Activated CD8-positive, alpha-beta memory T cell treated with anti-CD3 and anti-CD28 coated beads for 36 hours (primary cell): ENCODE results near the gene CAB39. TPM values are rescaled to one million over a fixed set of nuclear protein-coding genes. Genes with fewer than 3 reads are reported as not detected.
"Not testable (repeated sequence)": the region's sequence is repeated elsewhere in the genome, so short reads cannot be mapped to it uniquely, and the experiment has no call there.

Experiments used
- CTCF ChIA-PET: fragments of 350-600 bp; sonication (Branson Sonifier 250); formaldehyde crosslinking; loops from one replicate; lab custom pipeline; 2021; ENCODE audit warnings: antibody characterized with exemption; lab: Charles Lee
- POLR2A ChIA-PET: fragments of 350-600 bp; sonication (Branson Sonifier 250); formaldehyde crosslinking; loops from one replicate; lab custom pipeline; 2021; ENCODE audit warnings: antibody characterized with exemption; lab: Charles Lee
- total RNA-seq, 2 experiments: library from RNA; stranded (reverse); gene quantifications; one replicate each; pipeline ENCODE4 v1.2.3, GENCODE V29; 2021

CAB39 gene
- total RNA-seq, 2 experiments from 2014 or later: 127 to 128 TPM

- POLR2A ChIA-PET: not testable (repeated sequence)
Measured at GRCh38 chr2:230702457-230702856, 10.2 kb upstream of the CAB39 start.

GRCh38 chr2:230703514-230703913 is 9.1 kb upstream of the CAB39 start:
- ChIA-PET CTCF (no interaction called here), POLR2A (no interaction called here)

More at GRCh38 chr2:230702457-230702856, 10.2 kb upstream of the CAB39 start:
- CTCF ChIA-PET: not testable (repeated sequence)

- ChIA-PET CTCF (no interaction called here), POLR2A (no interaction called here)
Measured at GRCh38 chr2:230706053-230706521, 6.6 kb upstream of the CAB39 start.

- CTCF ChIA-PET: no interaction called here
- POLR2A ChIA-PET: no interaction called here
Measured at GRCh38 chr2:230706966-230707365, 5.7 kb upstream of the CAB39 start.

GRCh38 chr2:230708204-230708603 is 4.4 kb upstream of the CAB39 start:
- CTCF ChIA-PET: interaction anchor here (1.6 kb wide), 1 partner anchor 91 kb away, joined by 8 read pairs; no protein-coding TSS in a partner anchor
- POLR2A ChIA-PET: no interaction called here

- CTCF ChIA-PET: interaction anchor here (0.6 kb wide), 1 partner anchor 21 kb away, joined by 3 read pairs; no protein-coding TSS in a partner anchor
- POLR2A ChIA-PET: no interaction called here
Measured at GRCh38 chr2:230711224-230711623, 1.4 kb upstream of the CAB39 start.

GRCh38 chr2:230713331-230714135 is 891 bp downstream of the CAB39 start:
- ChIA-PET POLR2A (interaction anchor here (0.6 to 2.8 kb wide), 9 partner anchors 50 to 210 kb away, joined by 3 to 10 read pairs (median 5); no protein-coding TSS in a partner anchor), CTCF (interaction anchor here (0.6 to 3.0 kb wide), 12 partner anchors 10 to 111 kb away, joined by 3 to 8 read pairs (median 5); no protein-coding TSS in a partner anchor)

- ChIA-PET CTCF (interaction anchor here (0.6 to 3.0 kb wide), 13 partner anchors 9 to 110 kb away, joined by 3 to 8 read pairs (median 5); no protein-coding TSS in a partner anchor), POLR2A (interaction anchor here (0.6 to 2.8 kb wide), 9 partner anchors 50 to 210 kb away, joined by 3 to 10 read pairs (median 5); no protein-coding TSS in a partner anchor)
Measured at GRCh38 chr2:230714136-230714480, 1.5 kb downstream of the CAB39 start.

- CTCF ChIA-PET: interaction anchor here (1.9 to 2.0 kb wide), 2 partner anchors 52 to 81 kb away, joined by 4 to 8 read pairs; no protein-coding TSS in a partner anchor
- POLR2A ChIA-PET: no interaction called here
Measured at GRCh38 chr2:230715201-230715600, 2.6 kb downstream of the CAB39 start.

GRCh38 chr2:230716588-230716987 is 3.9 kb downstream of the CAB39 start:
- CTCF ChIA-PET: no interaction called here
- POLR2A ChIA-PET: no interaction called here

- ChIA-PET POLR2A (no interaction called here), CTCF (no interaction called here)
Measured at GRCh38 chr2:230717600-230717999, 5.0 kb downstream of the CAB39 start.

- CTCF ChIA-PET: no interaction called here
- POLR2A ChIA-PET: no interaction called here
Measured at GRCh38 chr2:230719340-230719739, 6.7 kb downstream of the CAB39 start.

- ChIA-PET CTCF (no interaction called here), POLR2A (no interaction called here)
Measured at GRCh38 chr2:230721712-230722111, 9.1 kb downstream of the CAB39 start.

GRCh38 chr2:230722207-230722885 is 9.7 kb downstream of the CAB39 start:
- ChIA-PET POLR2A (no interaction called here), CTCF (no interaction called here)

GRCh38 chr2:230723363-230723762 is 10.7 kb downstream of the CAB39 start:
- POLR2A ChIA-PET: interaction anchor here (0.6 kb wide), 1 partner anchor 1641 kb away, joined by 5 read pairs; no protein-coding TSS in a partner anchor
- CTCF ChIA-PET: interaction anchor here (1.4 kb wide), 1 partner anchor 9 kb away, joined by 5 read pairs; no protein-coding TSS in a partner anchor

- POLR2A ChIA-PET, CTCF ChIA-PET: not testable (repeated sequence)
Measured at GRCh38 chr2:230724957-230725356, 12.3 kb downstream of the CAB39 start.

GRCh38 chr2:230731512-230731911 is 18.9 kb downstream of the CAB39 start:
- CTCF ChIA-PET: no interaction called here
- POLR2A ChIA-PET: no interaction called here

GRCh38 chr2:230732914-230733401 is 20.3 kb downstream of the CAB39 start:
- CTCF ChIA-PET: no interaction called here
- POLR2A ChIA-PET: no interaction called here

- POLR2A ChIA-PET: no interaction called here
- CTCF ChIA-PET: no interaction called here
Measured at GRCh38 chr2:230734247-230735175, 21.9 kb downstream of the CAB39 start.
